ENCODE measurements around the gene MASP2.
"Not testable (repeated sequence)": the region's sequence is repeated elsewhere in the genome, so short reads cannot be mapped to it uniquely, and the experiment has no call there.

The MASP2 gene

GRCh38 chr1:11046625-11047365 lies at the start of gene MASP2:
Gene MASP2 (minus strand): TSS chr1:11047239. CDS start chr1:11047207, 32 bp downstream.
- DNase-seq: no peak

GRCh38 chr1:11083784-11084183 lies 36.7 kb upstream of the MASP2 start:
- not testable (repeated sequence) for DNase-seq

GRCh38 chr1:11080931-11081330 lies 33.9 kb upstream of the MASP2 start:
- no peak for DNase-seq

- DNase-seq: no peak
Measured at GRCh38 chr1:11078631-11079030, 31.6 kb upstream of the MASP2 start.

- DNase-seq: not testable (repeated sequence)
Measured at GRCh38 chr1:11073398-11073797, 26.4 kb upstream of the MASP2 start.

- no peak for DNase-seq
Measured at GRCh38 chr1:11072216-11072917, 25.3 kb upstream of the MASP2 start.

GRCh38 chr1:11071463-11072215 lies 24.6 kb upstream of the MASP2 start:
- DNase-seq: no peak

GRCh38 chr1:11070876-11071275 lies 23.8 kb upstream of the MASP2 start:
- DNase-seq: no peak

GRCh38 chr1:11068600-11069473 lies 21.8 kb upstream of the MASP2 start:
- no peak for DNase-seq

- DNase-seq: no peak
Measured at GRCh38 chr1:11067716-11068599, 20.9 kb upstream of the MASP2 start.

GRCh38 chr1:11065796-11066195 lies 18.8 kb upstream of the MASP2 start:
- DNase-seq: no peak

GRCh38 chr1:11064942-11065341 lies 17.9 kb upstream of the MASP2 start:
- no peak for DNase-seq

- DNase-seq: not testable (repeated sequence)
Measured at GRCh38 chr1:11063937-11064537, 17.0 kb upstream of the MASP2 start.

GRCh38 chr1:11062965-11063401 lies 15.9 kb upstream of the MASP2 start:
- no peak for DNase-seq

- no peak for DNase-seq
Measured at GRCh38 chr1:11061652-11062365, 14.8 kb upstream of the MASP2 start.

GRCh38 chr1:11059968-11060830 lies 13.2 kb upstream of the MASP2 start, which contains the start of gene SRM:
Gene SRM (minus strand): TSS chr1:11060018. CDS start chr1:11059943, 75 bp downstream.
- peak; percentile 92 for DNase-seq

- no peak for DNase-seq
Measured at GRCh38 chr1:11059155-11059967, 12.3 kb upstream of the MASP2 start.

- DNase-seq: no peak
Measured at GRCh38 chr1:11058595-11059154, 11.6 kb upstream of the MASP2 start.
